RCC 7860 (cell line): ENCODE results near the gene GGCX.
"Not testable (repeated sequence)": the region's sequence is repeated elsewhere in the genome, so short reads cannot be mapped to it uniquely, and the experiment has no call there.

Experiments used
- DNase-seq: peaks from one replicate; pipeline ENCODE4 v3.0.0-alpha.2; 2015; ENCODE audit warnings: low spot score
- FAIRE-seq: peaks from 2 replicates; lab custom pipeline; 2012; peaks lifted over from hg19 to GRCh38; lab: Jason Lieb, UNC

The GGCX gene

GRCh38 chr2:85577063-85577385 is 15.7 kb upstream of the GGCX start:
- FAIRE-seq, result no peak

GRCh38 chr2:85575739-85576138 is 14.4 kb upstream of the GGCX start:
- no peak for FAIRE-seq
- DNase-seq, result no peak

More at GRCh38 chr2:85577063-85577385, 15.7 kb upstream of the GGCX start:
- DNase-seq, result no peak

GRCh38 chr2:85566265-85566664 is 5.0 kb upstream of the GGCX start:
- FAIRE-seq (no peak), DNase-seq (no peak)

GRCh38 chr2:85564144-85564563 is 2.9 kb upstream of the GGCX start:
- FAIRE-seq (no peak), DNase-seq (no peak)

GRCh38 chr2:85560812-85561279 is 447 bp downstream of the GGCX start:
- DNase-seq (no peak), FAIRE-seq (no peak)

- DNase-seq, FAIRE-seq: not testable (repeated sequence)
Measured at GRCh38 chr2:85560403-85560726, 928 bp downstream of the GGCX start.

GRCh38 chr2:85558160-85558559 is 3.1 kb downstream of the GGCX start:
- no peak for FAIRE-seq
- DNase-seq, result no peak

- FAIRE-seq (no peak), DNase-seq (no peak)
Measured at GRCh38 chr2:85557130-85557529, 4.2 kb downstream of the GGCX start.

- DNase-seq (no peak), FAIRE-seq (no peak)
Measured at GRCh38 chr2:85554980-85555612, 6.2 kb downstream of the GGCX start.

GRCh38 chr2:85553184-85553583 is 8.1 kb downstream of the GGCX start:
- no peak for FAIRE-seq
- no peak for DNase-seq

GRCh38 chr2:85551698-85552678 is 9.3 kb downstream of the GGCX start:
- DNase-seq (peak; percentile 66), FAIRE-seq (peak; percentile 54)

GRCh38 chr2:85550486-85550885 is 10.8 kb downstream of the GGCX start:
- DNase-seq (no peak), FAIRE-seq (no peak)

GRCh38 chr2:85549826-85550225 is 11.5 kb downstream of the GGCX start:
- DNase-seq, result peak; percentile 18
- no peak for FAIRE-seq

- FAIRE-seq, result no peak
- DNase-seq, result no peak
Measured at GRCh38 chr2:85549095-85549494, 12.2 kb downstream of the GGCX start.

GRCh38 chr2:85548608-85548900 is 12.7 kb downstream of the GGCX start:
- no peak for FAIRE-seq
- DNase-seq, result no peak

GRCh38 chr2:85547859-85548607 is 13.3 kb downstream of the GGCX start:
- DNase-seq (no peak), FAIRE-seq (no peak)

GRCh38 chr2:85547089-85547858 is 14.0 kb downstream of the GGCX start:
- no peak for FAIRE-seq
- peak; percentile 14 for DNase-seq

GRCh38 chr2:85545780-85546240 is 15.5 kb downstream of the GGCX start:
- DNase-seq (no peak), FAIRE-seq (no peak)

GRCh38 chr2:85544915-85545779 is 16.1 kb downstream of the GGCX start:
- DNase-seq, FAIRE-seq: not testable (repeated sequence)

- FAIRE-seq, DNase-seq: not testable (repeated sequence)
Measured at GRCh38 chr2:85544254-85544691, 17.0 kb downstream of the GGCX start.
